ENCODE results near the gene DDX3X.
"Not testable (repeated sequence)": the region's sequence is repeated elsewhere in the genome, so short reads cannot be mapped to it uniquely, and the experiment has no call there.

The DDX3X gene

DNA sequence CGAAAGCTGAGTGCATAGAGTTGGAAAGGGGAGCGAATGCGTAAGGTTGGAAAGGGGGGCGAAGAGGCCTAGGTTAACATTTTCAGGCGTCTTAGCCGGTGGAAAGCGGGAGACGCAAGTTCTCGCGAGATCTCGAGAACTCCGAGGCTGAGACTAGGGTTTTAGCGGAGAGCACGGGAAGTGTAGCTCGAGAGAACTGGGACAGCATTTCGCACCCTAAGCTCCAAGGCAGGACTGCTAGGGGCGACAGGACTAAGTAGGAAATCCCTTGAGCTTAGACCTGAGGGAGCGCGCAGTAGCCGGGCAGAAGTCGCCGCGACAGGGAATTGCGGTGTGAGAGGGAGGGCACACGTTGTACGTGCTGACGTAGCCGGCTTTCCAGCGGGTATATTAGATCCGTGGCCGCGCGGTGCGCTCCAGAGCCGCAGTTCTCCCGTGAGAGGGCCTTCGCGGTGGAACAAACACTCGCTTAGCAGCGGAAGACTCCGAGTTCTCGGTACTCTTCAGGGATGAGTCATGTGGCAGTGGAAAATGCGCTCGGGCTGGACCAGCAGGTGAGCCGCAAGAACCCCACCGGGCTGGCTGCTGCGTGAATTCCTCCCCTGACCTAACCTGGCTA is at the start of gene DDX3X:
DDX3X (plus strand) TSS at position 419 of the 619 bp plus-strand sequence; CDS start at position 510, 91 bp downstream.
- peak; percentile 87 for DNase-seq

DNA sequence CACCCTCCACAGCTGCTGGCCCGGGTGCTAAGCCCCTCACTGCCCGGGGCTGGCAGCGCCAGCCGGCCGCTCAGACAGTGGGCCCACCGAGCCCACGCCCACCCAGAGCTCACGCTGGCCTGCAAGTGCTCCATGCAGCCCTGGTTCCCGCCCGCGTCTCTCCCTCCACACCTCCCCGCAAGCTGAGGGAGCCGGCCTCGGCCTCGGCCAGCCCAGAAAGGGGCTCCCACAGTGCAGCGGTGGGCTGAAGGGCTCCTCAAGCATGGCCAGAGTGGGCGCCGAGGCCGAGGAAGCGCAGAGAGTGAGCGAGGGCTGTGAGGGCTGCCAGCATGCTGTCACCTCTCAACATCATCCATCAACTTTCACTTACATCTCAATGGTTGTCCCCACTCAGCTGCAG is 48.0 kb upstream of the DDX3X start:
- H3K36me3 ChIP-seq (replicated peaks); DNase-seq; H3K4me3 ChIP-seq (ENCODE audit: low read depth, low read length); H3K27me3 ChIP-seq (replicated peaks); H3K27ac ChIP-seq; in situ Hi-C loops (cut with HindIII; ENCODE audit: low pct_ligation_motif_present, low sequenced_read_pairs): not testable (repeated sequence)

More for the DNA sequence above, at the start of gene DDX3X:
- H3K27me3 ChIP-seq (replicated peaks): no peaks in the 10 kb centered on the region
- peak within 1 kb of the TSS; percentile 96 for H3K27ac ChIP-seq
- H3K36me3 ChIP-seq (replicated peaks): peaks cover 3% of the 10 kb centered on the region
- in situ Hi-C loops (cut with HindIII; ENCODE audit: low pct_ligation_motif_present, low sequenced_read_pairs): no loop called here
- H3K4me3 ChIP-seq (ENCODE audit: low read depth, low read length): peak within 1 kb of the TSS; percentile 99
- TF ChIP-seq, protein P1, sequence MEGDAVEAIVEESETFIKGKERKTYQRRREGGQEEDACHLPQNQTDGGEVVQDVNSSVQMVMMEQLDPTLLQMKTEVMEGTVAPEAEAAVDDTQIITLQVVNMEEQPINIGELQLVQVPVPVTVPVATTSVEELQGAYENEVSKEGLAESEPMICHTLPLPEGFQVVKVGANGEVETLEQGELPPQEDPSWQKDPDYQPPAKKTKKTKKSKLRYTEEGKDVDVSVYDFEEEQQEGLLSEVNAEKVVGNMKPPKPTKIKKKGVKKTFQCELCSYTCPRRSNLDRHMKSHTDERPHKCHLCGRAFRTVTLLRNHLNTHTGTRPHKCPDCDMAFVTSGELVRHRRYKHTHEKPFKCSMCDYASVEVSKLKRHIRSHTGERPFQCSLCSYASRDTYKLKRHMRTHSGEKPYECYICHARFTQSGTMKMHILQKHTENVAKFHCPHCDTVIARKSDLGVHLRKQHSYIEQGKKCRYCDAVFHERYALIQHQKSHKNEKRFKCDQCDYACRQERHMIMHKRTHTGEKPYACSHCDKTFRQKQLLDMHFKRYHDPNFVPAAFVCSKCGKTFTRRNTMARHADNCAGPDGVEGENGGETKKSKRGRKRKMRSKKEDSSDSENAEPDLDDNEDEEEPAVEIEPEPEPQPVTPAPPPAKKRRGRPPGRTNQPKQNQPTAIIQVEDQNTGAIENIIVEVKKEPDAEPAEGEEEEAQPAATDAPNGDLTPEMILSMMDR (IDR thresholded peaks at IDR 0.05; ENCODE audit: low read depth, low read length, missing control alignments): peak; percentile 37

DNA sequence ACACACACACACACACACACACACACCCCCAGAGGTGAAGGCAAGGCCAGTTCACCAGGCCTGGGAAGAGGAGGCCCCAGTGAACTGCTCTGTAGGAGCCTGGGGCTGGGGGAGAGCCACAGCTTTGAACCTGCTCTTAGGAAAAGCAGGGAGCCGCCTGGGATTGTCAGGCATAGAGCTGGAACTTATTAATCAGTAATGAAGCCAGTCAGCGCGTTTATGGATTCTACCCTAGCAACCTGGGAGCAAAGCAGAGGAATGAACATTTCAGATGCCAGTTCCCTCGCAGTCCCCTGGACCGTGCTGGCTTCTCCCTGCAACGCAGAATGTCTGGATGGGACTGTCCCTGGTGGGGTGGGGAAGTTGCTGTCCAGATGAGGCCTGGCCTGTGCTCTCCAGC is 45.3 kb upstream of the DDX3X start:
- no peak overlapping the region for H3K27ac ChIP-seq
- DNase-seq: no peak
- H3K27me3 ChIP-seq (replicated peaks): no peaks in the 10 kb centered on the region
- H3K4me3 ChIP-seq (ENCODE audit: low read depth, low read length): no peak overlapping the region
- TF ChIP-seq, protein P1 (IDR thresholded peaks at IDR 0.05; ENCODE audit: low read depth, low read length, missing control alignments): no peak
- H3K36me3 ChIP-seq (replicated peaks): no peaks in the 10 kb centered on the region
- in situ Hi-C loops (cut with HindIII; ENCODE audit: low pct_ligation_motif_present, low sequenced_read_pairs): no loop called here

DNA sequence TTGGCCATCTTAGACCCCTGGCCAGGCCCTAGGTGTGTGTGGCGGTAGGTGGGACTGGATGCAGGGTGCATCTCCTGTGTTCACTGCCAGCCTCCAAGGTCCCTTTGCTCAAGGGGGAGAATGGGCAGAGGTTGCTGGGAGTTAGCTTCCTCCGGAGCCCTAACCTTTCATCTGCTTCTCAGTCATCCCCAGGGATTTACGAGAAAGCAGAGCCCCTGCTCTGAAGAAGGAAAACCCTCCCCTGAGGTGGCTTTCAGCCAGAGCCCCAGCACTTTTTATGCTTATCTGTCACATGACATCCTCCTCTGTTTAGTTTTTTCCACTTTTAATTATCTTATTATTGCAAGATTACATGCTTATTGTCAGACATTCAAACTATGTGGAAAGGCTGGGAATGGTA is 44.9 kb upstream of the DDX3X start:
- Histone ChIP-seq H3K27ac (no peak overlapping the region), H3K4me3 (ENCODE audit: low read depth, low read length) (no peak overlapping the region), H3K27me3 (replicated peaks) (no peaks in the 10 kb centered on the region), H3K36me3 (replicated peaks) (no peaks in the 10 kb centered on the region)
- in situ Hi-C loops (cut with HindIII; ENCODE audit: low pct_ligation_motif_present, low sequenced_read_pairs): no loop called here
- TF ChIP-seq, protein P1 (IDR thresholded peaks at IDR 0.05; ENCODE audit: low read depth, low read length, missing control alignments): no peak
- DNase-seq: no peak

DNA sequence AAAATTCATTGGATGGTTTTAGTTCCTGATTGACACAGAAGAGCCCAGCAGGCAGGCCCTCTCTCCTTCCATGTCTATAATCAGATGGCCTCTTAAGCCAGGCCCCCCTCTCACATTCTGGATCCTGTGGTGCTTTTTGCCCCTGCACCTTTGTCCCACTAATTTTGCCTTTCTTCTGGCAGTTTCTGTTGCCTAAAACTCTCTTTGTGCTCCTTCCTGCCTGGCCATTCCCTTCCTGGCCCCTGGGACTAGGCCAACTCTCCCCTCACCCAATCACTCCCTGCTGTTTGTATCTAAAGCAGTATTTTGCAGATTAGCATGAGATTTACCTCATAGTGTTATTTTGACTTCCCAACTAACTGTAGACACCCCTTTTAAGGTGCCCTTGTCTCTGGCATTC is 42.7 kb upstream of the DDX3X start:
- in situ Hi-C loops (cut with HindIII; ENCODE audit: low pct_ligation_motif_present, low sequenced_read_pairs): no loop called here
- Histone ChIP-seq H3K36me3 (replicated peaks) (no peaks in the 10 kb centered on the region), H3K4me3 (ENCODE audit: low read depth, low read length) (no peak overlapping the region), H3K27me3 (replicated peaks) (no peaks in the 10 kb centered on the region), H3K27ac (no peak overlapping the region)
- DNase-seq: no peak
- TF ChIP-seq, protein P1 (IDR thresholded peaks at IDR 0.05; ENCODE audit: low read depth, low read length, missing control alignments): no peak

DNA sequence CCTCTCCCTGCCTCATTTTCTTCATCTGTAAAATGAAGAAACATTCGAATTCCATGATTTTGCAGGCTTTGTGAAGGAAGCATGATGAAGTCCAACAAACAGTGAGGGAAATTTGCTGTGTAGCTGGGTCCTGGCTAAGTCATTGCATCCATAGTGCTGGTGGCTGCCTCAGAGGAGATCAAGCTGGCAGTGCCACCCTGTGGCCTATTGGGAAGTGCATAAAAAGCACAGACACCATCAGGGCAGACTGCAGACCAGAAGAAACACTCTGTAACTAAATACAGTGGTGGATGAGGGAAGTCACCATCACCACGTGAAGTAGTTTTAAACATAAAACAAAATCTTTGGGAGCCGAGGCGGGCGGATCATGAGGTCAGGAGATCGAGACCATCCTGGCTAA is 40.7 kb upstream of the DDX3X start:
- Histone ChIP-seq H3K4me3 (ENCODE audit: low read depth, low read length) (no peak overlapping the region), H3K27me3 (replicated peaks) (no peaks in the 10 kb centered on the region), H3K27ac (no peak overlapping the region), H3K36me3 (replicated peaks) (no peaks in the 10 kb centered on the region)
- in situ Hi-C loops (cut with HindIII; ENCODE audit: low pct_ligation_motif_present, low sequenced_read_pairs): no loop called here
- DNase-seq: no peak
- TF ChIP-seq, protein P1 (IDR thresholded peaks at IDR 0.05; ENCODE audit: low read depth, low read length, missing control alignments): peak; percentile 45

All from brain microvascular endothelial cell (primary cell).